Stimulated activated naive B cell treated with anti-CD40 and anti-IgM and Interleukin-4, amounts not matched to agents 10 μg/mL and 1 μg/mL and 100 μg/mL, for 72 hours (primary cell): ENCODE data around the gene ZFAND3.

ENCODE experiments used
- ATAC-seq, 2 donors: fragments of 150-1000 bp; cut with Tn5 transposase; replicated peaks; 2 replicates each; pipeline ENCODE4 v1.10.0; 2021; ENCODE audit warnings: moderate library complexity in 1 of 2
- DNase-seq: peaks from one replicate; pipeline ENCODE4 v3.0.0; 2021
- H3K27ac Mint-ChIP-seq: one replicate; pipeline ENCODE4 v1.8.0; 2022; ENCODE audit warnings: mild to moderate bottlenecking, mixed read lengths
- H3K27me3 Mint-ChIP-seq, 2 donors: one replicate each; pipeline ENCODE4 v1.8.0; 2022; ENCODE audit warnings: mixed read lengths in 2 of 2
- H3K36me3 Mint-ChIP-seq, 2 donors: one replicate each; pipeline ENCODE4 v1.8.0; 2022; ENCODE audit warnings: mixed read lengths in 2 of 2, mild to moderate bottlenecking in 1 of 2
- H3K4me1 Mint-ChIP-seq, 2 donors: one replicate each; pipeline ENCODE4 v1.8.0; 2022; ENCODE audit warnings: mixed read lengths in 2 of 2, mild to moderate bottlenecking in 1 of 2
- H3K4me3 Mint-ChIP-seq, 2 donors: one replicate each; pipeline ENCODE4 v1.8.0; 2022; ENCODE audit warnings: mild to moderate bottlenecking in 2 of 2, mixed read lengths in 2 of 2, moderate library complexity in 1 of 2
- H3K9me3 Mint-ChIP-seq, 2 donors: one replicate each; pipeline ENCODE4 v1.8.0; 2022; ENCODE audit warnings: mixed read lengths in 2 of 2, mild to moderate bottlenecking in 1 of 2

ZFAND3 gene

DNA sequence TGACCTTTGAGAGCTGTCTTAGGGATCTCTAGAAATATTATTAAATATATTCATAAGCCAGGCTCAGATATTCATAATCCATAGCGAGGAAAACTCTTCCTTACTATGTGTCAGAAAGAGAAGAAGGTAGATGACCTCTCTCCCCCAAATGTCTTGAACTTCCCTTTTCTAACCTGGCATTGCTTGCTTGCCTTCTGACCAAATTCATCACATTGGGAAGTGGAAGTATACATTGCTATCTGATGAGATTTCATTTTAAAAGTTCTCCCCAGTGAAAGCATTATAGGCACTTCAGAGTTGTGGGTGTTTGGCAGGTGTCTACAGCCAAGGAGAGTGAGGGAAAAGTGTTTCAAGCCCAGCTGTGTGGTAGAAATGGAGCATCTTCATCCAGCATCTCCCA lies 197.3 kb downstream of the ZFAND3 start:
- H3K36me3 Mint-ChIP-seq = peaks cover 0 to 7% of the 10 kb centered on the region in 2 donors
- DNase-seq (no peak), ATAC-seq (peak; percentile 33 to 56)
- H3K27ac Mint-ChIP-seq = no peak overlapping the region
- H3K4me1 Mint-ChIP-seq = peaks cover 16 to 34% of the 10 kb centered on the region in 2 donors
- no peaks in the 10 kb centered on the region for H3K27me3 Mint-ChIP-seq
- no peak overlapping the region for H3K4me3 Mint-ChIP-seq
- H3K9me3 Mint-ChIP-seq = no peaks in the 10 kb centered on the region

GRCh38 chr6:38018755-38019165 lies 199.2 kb downstream of the ZFAND3 start:
- Mint-ChIP-seq H3K27ac (no peak overlapping the region), H3K36me3 (peaks cover 0 to 6% of the 10 kb centered on the region in 2 donors), H3K27me3 (no peaks in the 10 kb centered on the region), H3K9me3 (no peaks in the 10 kb centered on the region), H3K4me1 (peaks cover 16 to 30% of the 10 kb centered on the region in 2 donors), H3K4me3 (no peak overlapping the region)
- DNase-seq (no peak), ATAC-seq (no peak)

DNA sequence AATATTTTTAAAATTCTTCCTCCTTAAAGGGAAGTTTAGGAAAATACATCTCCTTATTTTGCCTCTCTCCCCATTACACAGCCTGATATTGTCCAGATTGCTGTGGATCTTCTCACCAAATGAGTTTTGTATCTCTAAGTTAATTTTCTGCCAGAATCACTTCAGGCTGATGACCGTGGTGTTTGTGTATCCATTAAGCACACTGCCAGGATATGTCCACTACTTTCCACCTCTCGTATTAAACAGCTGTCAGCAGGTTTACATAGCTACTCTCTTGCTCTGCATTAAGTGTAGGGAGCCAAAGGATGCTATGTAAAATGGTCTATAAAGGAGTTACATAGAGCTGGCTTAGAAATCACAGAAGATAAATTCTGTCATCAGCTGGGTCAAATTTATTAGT lies 201.1 kb downstream of the ZFAND3 start:
- Mint-ChIP-seq H3K9me3 (peaks cover 2 to 3% of the 10 kb centered on the region in 2 donors), H3K36me3 (peaks cover 0 to 14% of the 10 kb centered on the region in 2 donors), H3K4me1 (peaks cover 18 to 35% of the 10 kb centered on the region in 2 donors), H3K27ac (no peak overlapping the region), H3K4me3 (no peak overlapping the region), H3K27me3 (no peaks in the 10 kb centered on the region)
- DNase-seq = no peak
- ATAC-seq = no peak

DNA sequence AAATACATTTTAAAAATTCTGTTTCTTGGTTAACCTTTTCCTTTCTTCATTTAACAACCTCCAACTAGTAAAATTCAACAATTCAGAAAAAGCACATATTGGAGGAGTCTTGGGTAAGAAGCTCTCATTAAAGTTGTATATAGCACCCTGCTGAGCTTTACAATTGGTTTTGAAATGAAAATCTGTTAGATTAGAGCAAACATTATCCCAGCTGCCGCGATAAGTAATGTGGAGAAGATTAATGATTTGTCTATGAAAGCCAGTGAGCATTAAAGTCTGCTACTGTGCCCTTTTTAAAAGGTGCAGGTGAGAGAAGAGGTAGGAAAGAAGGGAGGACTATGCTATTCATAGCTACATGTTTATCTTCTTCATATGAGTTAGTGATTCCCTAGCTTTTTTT lies 201.5 kb downstream of the ZFAND3 start:
- H3K4me1 Mint-ChIP-seq = peaks cover 19 to 37% of the 10 kb centered on the region in 2 donors
- no peak overlapping the region for H3K27ac Mint-ChIP-seq
- peaks cover 0 to 14% of the 10 kb centered on the region in 2 donors for H3K36me3 Mint-ChIP-seq
- H3K9me3 Mint-ChIP-seq = peaks cover 2 to 3% of the 10 kb centered on the region in 2 donors
- DNase-seq (no peak), ATAC-seq (no peak)
- H3K4me3 Mint-ChIP-seq = no peak overlapping the region
- no peaks in the 10 kb centered on the region for H3K27me3 Mint-ChIP-seq

DNA sequence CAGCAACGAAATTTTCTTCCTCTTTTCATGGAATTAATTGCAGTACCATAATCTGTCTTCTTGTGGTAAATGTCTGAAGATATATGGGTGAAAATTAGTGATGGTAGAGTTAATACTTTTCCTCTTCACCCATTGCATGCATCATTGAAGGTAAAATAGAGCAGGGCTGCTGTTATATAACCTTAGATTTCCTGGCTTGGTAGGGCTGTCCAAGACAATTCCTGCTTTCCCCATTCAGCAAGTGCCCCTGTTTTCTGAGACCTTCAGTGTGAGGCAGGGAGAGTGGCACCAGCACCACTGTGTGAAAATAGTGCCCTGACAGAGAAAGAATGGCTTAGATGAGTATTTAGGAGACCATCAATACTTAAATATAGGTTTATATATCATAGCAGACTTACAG lies 202.0 kb downstream of the ZFAND3 start:
- H3K27me3 Mint-ChIP-seq = no peaks in the 10 kb centered on the region
- peaks cover 21 to 36% of the 10 kb centered on the region in 2 donors for H3K4me1 Mint-ChIP-seq
- DNase-seq (no peak), ATAC-seq (no peak)
- no peak overlapping the region for H3K4me3 Mint-ChIP-seq
- H3K36me3 Mint-ChIP-seq = peaks cover 0 to 14% of the 10 kb centered on the region in 2 donors
- peaks cover 2 to 3% of the 10 kb centered on the region in 2 donors for H3K9me3 Mint-ChIP-seq
- H3K27ac Mint-ChIP-seq = no peak overlapping the region

DNA sequence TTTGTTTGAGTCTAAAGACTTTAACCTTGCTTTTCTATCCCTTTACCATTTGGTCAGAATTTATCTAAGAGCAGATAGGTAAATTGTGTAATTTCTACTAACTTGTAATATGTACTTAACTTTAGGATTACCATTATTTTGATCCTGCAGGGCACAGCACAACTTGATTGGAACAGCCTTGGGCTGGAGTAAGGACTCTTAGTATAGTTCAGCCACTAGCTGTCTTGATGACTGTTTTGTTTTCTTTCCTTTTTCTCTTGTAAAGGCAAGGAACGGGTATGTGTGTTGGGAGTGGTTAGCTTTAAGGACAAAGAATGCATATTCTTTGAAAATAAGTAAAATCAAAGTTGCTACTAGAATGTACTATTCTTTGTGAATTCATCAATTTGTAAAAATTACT lies 203.2 kb downstream of the ZFAND3 start:
- H3K27me3 Mint-ChIP-seq = no peaks in the 10 kb centered on the region
- H3K27ac Mint-ChIP-seq = no peak overlapping the region
- peaks cover 20 to 41% of the 10 kb centered on the region in 2 donors for H3K4me1 Mint-ChIP-seq
- peaks cover 0 to 14% of the 10 kb centered on the region in 2 donors for H3K36me3 Mint-ChIP-seq
- H3K4me3 Mint-ChIP-seq = no peak overlapping the region
- no peak for DNase-seq
- H3K9me3 Mint-ChIP-seq = peaks cover 2 to 3% of the 10 kb centered on the region in 2 donors
- no peak for ATAC-seq

- H3K27ac Mint-ChIP-seq = no peak overlapping the region
- DNase-seq = no peak
- H3K9me3 Mint-ChIP-seq = peaks cover 2 to 3% of the 10 kb centered on the region in 2 donors
- H3K36me3 Mint-ChIP-seq = peaks cover 0 to 10% of the 10 kb centered on the region in 2 donors
- H3K4me3 Mint-ChIP-seq = no peak overlapping the region
- no peak for ATAC-seq
- H3K4me1 Mint-ChIP-seq = peaks cover 20 to 52% of the 10 kb centered on the region in 2 donors
- no peaks in the 10 kb centered on the region for H3K27me3 Mint-ChIP-seq
Measured at GRCh38 chr6:38024908-38025307, 205.4 kb downstream of the ZFAND3 start.

DNA sequence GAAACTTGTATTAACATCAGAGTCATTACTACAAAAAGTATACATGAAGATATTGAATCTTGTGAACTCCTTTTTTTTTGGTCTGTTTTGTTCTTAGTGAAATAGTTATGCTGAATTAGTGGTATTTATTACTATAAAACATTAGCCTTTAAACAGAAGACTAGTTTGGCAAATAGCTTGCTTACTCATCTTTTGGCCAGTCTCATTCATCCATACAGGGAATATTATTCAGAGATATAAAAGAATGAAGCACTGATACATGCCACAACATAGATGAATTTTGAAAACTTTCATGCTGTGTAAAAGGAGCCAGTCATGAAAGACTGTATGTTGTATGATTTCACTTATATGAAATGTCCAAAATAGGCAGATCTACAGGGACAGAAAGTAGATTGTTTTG lies 205.9 kb downstream of the ZFAND3 start:
- ATAC-seq (no peak), DNase-seq (no peak)
- Mint-ChIP-seq H3K9me3 (peaks cover 2 to 6% of the 10 kb centered on the region in 2 donors), H3K4me1 (peaks cover 22 to 57% of the 10 kb centered on the region in 2 donors), H3K36me3 (peaks cover 2 to 15% of the 10 kb centered on the region in 2 donors), H3K27ac (no peak overlapping the region), H3K4me3 (no peak overlapping the region), H3K27me3 (no peaks in the 10 kb centered on the region)

DNA sequence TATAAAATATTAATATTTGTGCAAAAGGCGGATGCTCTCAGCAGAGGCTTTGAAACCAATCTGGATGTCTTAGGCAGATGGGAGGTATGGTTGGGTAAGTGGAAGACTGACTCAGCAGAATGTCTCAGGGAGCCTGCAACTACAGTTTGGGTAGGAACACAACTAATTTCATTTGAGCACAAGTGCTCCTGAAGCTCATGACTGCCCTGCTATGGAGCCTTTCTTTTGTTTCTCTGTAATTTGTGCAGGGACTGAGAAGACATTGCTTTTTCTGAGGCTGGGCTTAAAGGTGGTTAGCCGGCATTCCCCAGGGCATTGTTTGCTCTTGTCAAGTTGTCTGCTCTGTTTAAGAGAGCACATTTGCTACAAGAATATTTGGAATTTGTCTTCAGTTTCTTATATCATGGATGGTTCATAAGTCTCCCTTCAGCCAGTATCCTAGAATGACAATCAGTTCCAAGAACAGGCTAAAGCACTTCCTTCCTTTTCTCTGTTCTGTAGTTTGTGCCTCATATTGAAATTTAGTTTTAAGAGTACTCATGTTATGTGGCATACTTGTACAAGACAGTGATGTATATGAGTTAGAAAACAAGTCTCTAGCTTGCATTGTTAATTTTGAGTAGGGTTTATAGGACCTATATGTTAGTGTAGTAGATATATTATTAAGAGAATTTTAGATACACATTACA lies 208.3 kb downstream of the ZFAND3 start:
- peak; percentile 23 to 31 for ATAC-seq
- Mint-ChIP-seq H3K9me3 (peaks cover 2 to 7% of the 10 kb centered on the region in 2 donors), H3K36me3 (peaks cover 4 to 15% of the 10 kb centered on the region in 2 donors), H3K4me3 (no peak overlapping the region), H3K27me3 (no peaks in the 10 kb centered on the region), H3K4me1 (peaks cover 26 to 59% of the 10 kb centered on the region in 2 donors), H3K27ac (no peak overlapping the region)
- DNase-seq = no peak

- Mint-ChIP-seq H3K9me3 (peaks cover 0 to 4% of the 10 kb centered on the region in 2 donors), H3K4me1 (peaks cover 24 to 67% of the 10 kb centered on the region in 2 donors), H3K36me3 (peaks cover 4 to 5% of the 10 kb centered on the region in 2 donors), H3K4me3 (no peak overlapping the region), H3K27ac (no peak overlapping the region), H3K27me3 (no peaks in the 10 kb centered on the region)
- DNase-seq (no peak), ATAC-seq (no peak)
Measured at GRCh38 chr6:38030380-38030779, 210.9 kb downstream of the ZFAND3 start.

GRCh38 chr6:38032797-38033196 lies 213.3 kb downstream of the ZFAND3 start:
- Mint-ChIP-seq H3K27ac (no peak overlapping the region), H3K9me3 (peaks cover 2 to 7% of the 10 kb centered on the region in 2 donors), H3K36me3 (peaks cover 7 to 9% of the 10 kb centered on the region in 2 donors), H3K27me3 (no peaks in the 10 kb centered on the region), H3K4me3 (no peak overlapping the region), H3K4me1 (peaks cover 21 to 61% of the 10 kb centered on the region in 2 donors)
- ATAC-seq (no peak), DNase-seq (no peak)

DNA sequence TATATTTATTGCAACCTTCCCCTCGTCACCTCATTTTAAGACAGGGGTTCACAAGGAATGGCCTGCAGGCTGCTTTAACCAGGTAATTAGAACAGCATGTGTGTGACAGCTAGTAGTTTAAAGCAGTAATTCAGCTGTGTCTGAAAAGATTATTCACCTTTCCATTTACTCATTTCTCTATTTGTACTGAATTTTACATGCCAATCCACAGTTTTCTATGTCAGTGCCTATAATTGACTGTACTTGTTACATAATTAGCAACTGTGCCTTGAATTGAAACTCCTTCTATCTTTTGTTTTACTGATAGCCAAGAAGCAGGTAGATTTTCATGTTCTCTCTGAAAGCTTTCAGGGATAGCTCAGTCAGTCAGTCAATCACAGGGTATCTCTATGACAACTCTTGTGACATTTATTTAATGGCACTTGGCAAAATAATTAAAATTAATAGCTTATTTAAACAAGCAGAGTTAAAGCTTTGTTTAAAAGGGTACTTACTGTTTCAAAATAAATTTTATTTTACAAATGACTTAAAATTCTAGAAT lies 214.0 kb downstream of the ZFAND3 start:
- ATAC-seq (no peak), DNase-seq (no peak)
- Mint-ChIP-seq H3K36me3 (peaks cover 7 to 9% of the 10 kb centered on the region in 2 donors), H3K27me3 (no peaks in the 10 kb centered on the region), H3K4me3 (no peak overlapping the region), H3K27ac (no peak overlapping the region), H3K9me3 (peaks cover 2 to 7% of the 10 kb centered on the region in 2 donors), H3K4me1 (peaks cover 19 to 57% of the 10 kb centered on the region in 2 donors)

GRCh38 chr6:38034274-38034914 lies 214.9 kb downstream of the ZFAND3 start:
- Mint-ChIP-seq H3K4me3 (no peak overlapping the region), H3K9me3 (peaks cover 2 to 7% of the 10 kb centered on the region in 2 donors), H3K36me3 (peaks cover 7 to 9% of the 10 kb centered on the region in 2 donors), H3K27me3 (no peaks in the 10 kb centered on the region), H3K4me1 (peaks cover 19 to 56% of the 10 kb centered on the region in 2 donors), H3K27ac (no peak overlapping the region)
- no peak for DNase-seq
- no peak for ATAC-seq

DNA sequence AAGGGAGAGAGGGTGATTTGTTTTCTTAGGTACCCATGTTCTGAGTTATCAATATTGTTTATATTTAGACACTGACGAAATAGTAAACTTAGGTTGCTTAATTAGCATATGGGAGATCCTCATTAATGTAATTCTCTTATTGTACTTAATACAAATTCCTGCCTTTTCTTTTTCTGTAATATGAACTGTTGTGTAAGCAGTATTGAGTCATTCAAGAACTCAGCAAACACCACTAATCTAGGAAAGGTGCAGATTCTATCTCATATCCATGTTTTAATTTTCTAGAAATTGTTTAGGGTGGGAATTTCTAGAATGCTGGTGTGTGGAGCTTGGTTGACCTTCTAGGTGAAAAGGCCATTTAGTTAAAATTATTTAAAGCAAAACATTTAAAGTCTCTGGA lies 216.0 kb downstream of the ZFAND3 start:
- DNase-seq = no peak
- H3K27ac Mint-ChIP-seq = no peak overlapping the region
- peaks cover 4 to 5% of the 10 kb centered on the region in 2 donors for H3K36me3 Mint-ChIP-seq
- H3K4me3 Mint-ChIP-seq = no peak overlapping the region
- H3K4me1 Mint-ChIP-seq = peaks cover 16 to 50% of the 10 kb centered on the region in 2 donors
- no peak for ATAC-seq
- H3K9me3 Mint-ChIP-seq = peaks cover 2 to 4% of the 10 kb centered on the region in 2 donors
- H3K27me3 Mint-ChIP-seq = no peaks in the 10 kb centered on the region
